ENCODE data around the gene TESMIN. TPM values are rescaled to one million over a fixed set of nuclear protein-coding genes. Genes with fewer than 3 reads are reported as not detected.

TESMIN gene
- total RNA-seq, 2 donors from 2014 or later, result 14.3 to 20.7 TPM

GRCh38 chr11:68664141-68664540, 87.2 kb downstream of the TESMIN start:
- Histone ChIP-seq H3K9me3 (no peaks in the 10 kb centered on the region), H3K9ac (ENCODE audit: low read depth in 2 of 2, low read length in 2 of 2) (no peak overlapping the region), H3K36me3 (no peaks in the 10 kb centered on the region), H3K4me1 (no peaks in the 10 kb centered on the region), H3K4me3 (no peak overlapping the region), H3K27me3 (no peaks in the 10 kb centered on the region), H3K27ac (no peak overlapping the region)
- DNase-seq, result no peak
- TF ChIP-seq CTCF (IDR thresholded peaks at IDR 0.05), result no peak
- intact Hi-C loops (cut with DNase I), result no loop called here

- H3K4me3 ChIP-seq, result no peak overlapping the region
- intact Hi-C loops (cut with DNase I), result no loop called here
- no peaks in the 10 kb centered on the region for H3K36me3 ChIP-seq
- H3K27ac ChIP-seq, result no peak overlapping the region
- no peaks in the 10 kb centered on the region for H3K27me3 ChIP-seq
- no peaks in the 10 kb centered on the region for H3K4me1 ChIP-seq
- no peak overlapping the region for H3K9ac ChIP-seq (ENCODE audit: low read depth in 2 of 2, low read length in 2 of 2)
- no peaks in the 10 kb centered on the region for H3K9me3 ChIP-seq
- DNase-seq, result no peak
- TF ChIP-seq CTCF (IDR thresholded peaks at IDR 0.05), result no peak
Measured at GRCh38 chr11:68663482-68664010, 87.8 kb downstream of the TESMIN start.

GRCh38 chr11:68661697-68662603, 89.4 kb downstream of the TESMIN start:
- Histone ChIP-seq H3K27me3 (no peaks in the 10 kb centered on the region), H3K9me3 (no peaks in the 10 kb centered on the region), H3K9ac (ENCODE audit: low read depth in 2 of 2, low read length in 2 of 2) (no peak overlapping the region), H3K4me1 (no peaks in the 10 kb centered on the region), H3K36me3 (no peaks in the 10 kb centered on the region), H3K4me3 (no peak overlapping the region), H3K27ac (no peak overlapping the region)
- no peak for TF ChIP-seq CTCF (IDR thresholded peaks at IDR 0.05)
- intact Hi-C loops (cut with DNase I), result no loop called here
- no peak for DNase-seq

GRCh38 chr11:68661014-68661413, 90.3 kb downstream of the TESMIN start:
- no peaks in the 10 kb centered on the region for H3K9me3 ChIP-seq
- no peak overlapping the region for H3K27ac ChIP-seq
- H3K27me3 ChIP-seq, result no peaks in the 10 kb centered on the region
- no peak for TF ChIP-seq CTCF (IDR thresholded peaks at IDR 0.05)
- DNase-seq, result no peak
- no peak overlapping the region for H3K9ac ChIP-seq (ENCODE audit: low read depth in 2 of 2, low read length in 2 of 2)
- intact Hi-C loops (cut with DNase I), result no loop called here
- no peak overlapping the region for H3K4me3 ChIP-seq
- H3K36me3 ChIP-seq, result no peaks in the 10 kb centered on the region
- no peaks in the 10 kb centered on the region for H3K4me1 ChIP-seq

GRCh38 chr11:68660066-68660810, 91.1 kb downstream of the TESMIN start:
- Histone ChIP-seq H3K4me3 (no peak overlapping the region), H3K4me1 (no peaks in the 10 kb centered on the region), H3K36me3 (no peaks in the 10 kb centered on the region), H3K27ac (no peak overlapping the region), H3K27me3 (no peaks in the 10 kb centered on the region), H3K9me3 (no peaks in the 10 kb centered on the region), H3K9ac (ENCODE audit: low read depth in 2 of 2, low read length in 2 of 2) (no peak overlapping the region)
- intact Hi-C loops (cut with DNase I), result no loop called here
- DNase-seq, result no peak
- no peak for TF ChIP-seq CTCF (IDR thresholded peaks at IDR 0.05)

Measured in colonic mucosa (tissue), 4 donors.